GM21529 (cell line): Measurements from ENCODE around the gene ARHGAP18.

Experiments
- ATAC-seq: cut with Tn5 transposase; IDR thresholded peaks from one replicate; pipeline ENCODE4 v1.9.1; 2021; ENCODE audit not compliant: unreplicated experiment

Gene ARHGAP18

GRCh38 chr6:129645830-129646579 lies 64.0 kb downstream of the ARHGAP18 start:
- ATAC-seq = no peak

- ATAC-seq = no peak
These were observed 64.7 kb downstream of the ARHGAP18 start for GRCh38 chr6:129645106-129645829.

- no peak for ATAC-seq
These were observed 65.4 kb downstream of the ARHGAP18 start for GRCh38 chr6:129644567-129645015.

- ATAC-seq = no peak
These were observed 66.0 kb downstream of the ARHGAP18 start for GRCh38 chr6:129643968-129644367.

GRCh38 chr6:129643176-129643575 lies 66.8 kb downstream of the ARHGAP18 start:
- ATAC-seq = no peak

- ATAC-seq = no peak
These were observed 67.7 kb downstream of the ARHGAP18 start for GRCh38 chr6:129642322-129642721.

GRCh38 chr6:129641344-129641743 lies 68.6 kb downstream of the ARHGAP18 start:
- ATAC-seq = no peak

GRCh38 chr6:129638686-129639085 lies 71.3 kb downstream of the ARHGAP18 start:
- ATAC-seq = no peak

- ATAC-seq = no peak
These were observed 71.8 kb downstream of the ARHGAP18 start for GRCh38 chr6:129638055-129638684.

- ATAC-seq = no peak
These were observed 72.5 kb downstream of the ARHGAP18 start for GRCh38 chr6:129637340-129638054.

- ATAC-seq = no peak
These were observed 74.4 kb downstream of the ARHGAP18 start for GRCh38 chr6:129635396-129636130.

- ATAC-seq = no peak
These were observed 75.4 kb downstream of the ARHGAP18 start for GRCh38 chr6:129634411-129635230.

GRCh38 chr6:129633529-129633928 lies 76.4 kb downstream of the ARHGAP18 start:
- ATAC-seq = no peak

- no peak for ATAC-seq
These were observed 77.8 kb downstream of the ARHGAP18 start for GRCh38 chr6:129632172-129632613.

GRCh38 chr6:129631070-129631469 lies 78.9 kb downstream of the ARHGAP18 start:
- no peak for ATAC-seq

GRCh38 chr6:129630596-129630995 lies 79.4 kb downstream of the ARHGAP18 start:
- no peak for ATAC-seq

- ATAC-seq = no peak
These were observed 81.7 kb downstream of the ARHGAP18 start for GRCh38 chr6:129628101-129628815.

GRCh38 chr6:129624488-129624887 lies 85.5 kb downstream of the ARHGAP18 start:
- no peak for ATAC-seq
